Measurements from ENCODE around the gene LINGO4. TPM values are rescaled to one million over a fixed set of nuclear protein-coding genes. Genes with fewer than 3 reads are reported as not detected.

The LINGO4 gene
- total and polyA plus RNA-seq, 3 donors from 2014 or later = 1.4 to 3.5 (median 3.1) TPM

GRCh38 chr1:151837197-151837596, 32.0 kb upstream of the LINGO4 start:
- no peaks in the 10 kb centered on the region for H3K36me3 ChIP-seq (ENCODE audit: low read depth, missing control alignments)
- H3K9me3 ChIP-seq = no peaks in the 10 kb centered on the region
- H3K27ac ChIP-seq = no peak overlapping the region
- intact Hi-C loops (cut with DNase I; ENCODE audit: low total_unique reads) = no loop called here
- TF ChIP-seq POLR2A (IDR thresholded peaks at IDR 0.05) (no peak), CTCF (IDR thresholded peaks at IDR 0.05) (no peak)
- H3K4me1 ChIP-seq = peaks cover 12% of the 10 kb centered on the region
- 62 to 63% methylated on average over 3 of the region's 3 CpGs for WGBS, 2 donors
- no peak overlapping the region for H3K4me3 ChIP-seq
- no peak for DNase-seq
- H3K27me3 ChIP-seq = no peaks in the 10 kb centered on the region

GRCh38 chr1:151835596-151835995, 30.4 kb upstream of the LINGO4 start:
- no peak for DNase-seq
- TF ChIP-seq CTCF (IDR thresholded peaks at IDR 0.05) = no peak
- no peak for TF ChIP-seq POLR2A (IDR thresholded peaks at IDR 0.05)
- Histone ChIP-seq H3K9me3 (no peaks in the 10 kb centered on the region), H3K4me1 (peaks cover 15% of the 10 kb centered on the region), H3K36me3 (ENCODE audit: low read depth, missing control alignments) (no peaks in the 10 kb centered on the region), H3K27me3 (no peaks in the 10 kb centered on the region), H3K4me3 (no peak overlapping the region), H3K27ac (no peak overlapping the region)
- 88 to 97% methylated on average over 7 of the region's 7 CpGs for WGBS, 2 donors
- intact Hi-C loops (cut with DNase I; ENCODE audit: low total_unique reads) = no loop called here

- H3K27ac ChIP-seq = no peak overlapping the region
- H3K27me3 ChIP-seq = no peaks in the 10 kb centered on the region
- intact Hi-C loops (cut with DNase I; ENCODE audit: low total_unique reads) = no loop called here
- TF ChIP-seq POLR2A (IDR thresholded peaks at IDR 0.05) (no peak), CTCF (IDR thresholded peaks at IDR 0.05) (no peak)
- no peak overlapping the region for H3K4me3 ChIP-seq
- H3K4me1 ChIP-seq = peaks cover 17% of the 10 kb centered on the region
- DNase-seq = no peak
- no peaks in the 10 kb centered on the region for H3K36me3 ChIP-seq (ENCODE audit: low read depth, missing control alignments)
- H3K9me3 ChIP-seq = no peaks in the 10 kb centered on the region
- 61 to 80% methylated on average over 3 of the region's 3 CpGs for WGBS, 2 donors
Measured at GRCh38 chr1:151834239-151834638, 29.0 kb upstream of the LINGO4 start.

GRCh38 chr1:151833172-151833900, 28.1 kb upstream of the LINGO4 start:
- H3K27ac ChIP-seq = no peak overlapping the region

More at GRCh38 chr1:151833172-151833900, 28.1 kb upstream of the LINGO4 start:
- 66 to 72% methylated on average over 8 of the region's 8 CpGs for WGBS, 2 donors
- H3K4me3 ChIP-seq = no peak overlapping the region
- intact Hi-C loops (cut with DNase I; ENCODE audit: low total_unique reads) = no loop called here
- no peaks in the 10 kb centered on the region for H3K9me3 ChIP-seq
- H3K36me3 ChIP-seq (ENCODE audit: low read depth, missing control alignments) = no peaks in the 10 kb centered on the region
- no peak for DNase-seq
- no peaks in the 10 kb centered on the region for H3K27me3 ChIP-seq
- peaks cover 18% of the 10 kb centered on the region for H3K4me1 ChIP-seq
- TF ChIP-seq POLR2A (IDR thresholded peaks at IDR 0.05) (no peak), CTCF (IDR thresholded peaks at IDR 0.05) (no peak)
